Activated T-helper 1 cell treated with anti-CD3 and anti-CD28 coated beads, Interleukin-12 subunit alpha, Interleukin-12 subunit beta, Interleukin-2, Interleukin-4 antibody, amounts not matched to agents 30 ng/mL and 10 ng/mL and 1 ng/mL, durations not matched to agents 14 hours and 24 hours and 36 hours (primary cell): ENCODE results near the gene LINS1. TPM values are rescaled to one million over a fixed set of nuclear protein-coding genes. Genes with fewer than 3 reads are reported as not detected.
A peak's percentile ranks its signal among the peaks of the same experiment; 100 is the strongest.
"Not testable (repeated sequence)": the region's sequence is repeated elsewhere in the genome, so short reads cannot be mapped to it uniquely, and the experiment has no call there.

Experiments used
- DNase-seq: peaks from one replicate; pipeline ENCODE4 v3.0.0; 2021; ENCODE audit warnings: low spot score
- H3K27ac Mint-ChIP-seq: one replicate; pipeline ENCODE4 v1.8.0; 2021; ENCODE audit warnings: mild to moderate bottlenecking, mixed read lengths
- H3K27me3 Mint-ChIP-seq: one replicate; pipeline ENCODE4 v1.8.0; 2022; ENCODE audit warnings: mild to moderate bottlenecking, moderate library complexity, mixed read lengths; ENCODE audit not compliant: insufficient read depth
- H3K36me3 Mint-ChIP-seq: one replicate; pipeline ENCODE4 v1.8.0; 2021; ENCODE audit warnings: low read depth, mixed read lengths
- H3K4me1 Mint-ChIP-seq: one replicate; pipeline ENCODE4 v1.8.0; 2021; ENCODE audit warnings: low read depth, mixed read lengths
- H3K4me3 Mint-ChIP-seq: one replicate; pipeline ENCODE4 v1.8.0; 2021; ENCODE audit warnings: mild to moderate bottlenecking, moderate library complexity, mixed read lengths
- H3K9me3 Mint-ChIP-seq: one replicate; pipeline ENCODE4 v1.8.0; 2021; ENCODE audit warnings: mixed read lengths
- intact Hi-C: fragments of 100-400 bp; cut with micrococcal nuclease; formaldehyde crosslinking; loops from one replicate; pipeline ENCODE4 v1.15.1; 2024
- total RNA-seq: library from RNA; stranded (reverse); gene quantifications from 2 replicates; pipeline ENCODE4 v1.2.3, GENCODE V29; 2022

LINS1 gene
- total RNA-seq, 1 donor from 2014 or later, result 64.1 TPM

GRCh38 chr15:100597862-100598261, 4.1 kb downstream of the LINS1 start:
- H3K36me3 Mint-ChIP-seq, result peaks cover 26% of the 10 kb centered on the region
- intact Hi-C loops, result loop anchor here (1.0 to 5.0 kb wide), 5 partner anchors 10 to 1951 kb away; partner anchors contain the start of gene IGF1R
- peak overlapping the region; percentile 98 for H3K27ac Mint-ChIP-seq
- peaks cover 3% of the 10 kb centered on the region for H3K27me3 Mint-ChIP-seq
- H3K4me1 Mint-ChIP-seq, result peaks cover 58% of the 10 kb centered on the region
- H3K4me3 Mint-ChIP-seq, result peak overlapping the region; percentile 86
- DNase-seq, result no peak
- H3K9me3 Mint-ChIP-seq, result no peaks in the 10 kb centered on the region

GRCh38 chr15:100596792-100597191, 5.2 kb downstream of the LINS1 start:
- Mint-ChIP-seq H3K36me3 (peaks cover 33% of the 10 kb centered on the region), H3K4me3 (peak overlapping the region; percentile 86), H3K4me1 (peaks cover 69% of the 10 kb centered on the region), H3K27me3 (peaks cover 3% of the 10 kb centered on the region), H3K27ac (peak overlapping the region; percentile 97), H3K9me3 (peaks cover 6% of the 10 kb centered on the region)
- intact Hi-C loops, result loop anchor here (1.0 to 5.0 kb wide), 7 partner anchors 8 to 1949 kb away; partner anchors contain the start of gene IGF1R
- DNase-seq, result peak; percentile 92

- Mint-ChIP-seq H3K4me1 (peaks cover 74% of the 10 kb centered on the region), H3K4me3 (peak overlapping the region; percentile 86), H3K27me3 (peaks cover 3% of the 10 kb centered on the region), H3K27ac (peak overlapping the region; percentile 97), H3K9me3 (peaks cover 10% of the 10 kb centered on the region), H3K36me3 (peaks cover 37% of the 10 kb centered on the region)
- DNase-seq, result no peak
- intact Hi-C loops, result loop anchor here (1.0 to 5.0 kb wide), 5 partner anchors 15 to 1949 kb away; partner anchors contain the start of gene IGF1R
Observed at GRCh38 chr15:100595964-100596363, 6.0 kb downstream of the LINS1 start.

- peaks cover 45% of the 10 kb centered on the region for H3K36me3 Mint-ChIP-seq
- peaks cover 69% of the 10 kb centered on the region for H3K4me1 Mint-ChIP-seq
- peak overlapping the region; percentile 33 for H3K4me3 Mint-ChIP-seq
- peaks cover 3% of the 10 kb centered on the region for H3K27me3 Mint-ChIP-seq
- DNase-seq, result no peak
- peak overlapping the region; percentile 34 for H3K27ac Mint-ChIP-seq
- intact Hi-C loops, result no loop called here
- H3K9me3 Mint-ChIP-seq, result peaks cover 27% of the 10 kb centered on the region
Observed at GRCh38 chr15:100593431-100593830, 8.6 kb downstream of the LINS1 start.

- no peak for DNase-seq
- Mint-ChIP-seq H3K36me3 (peaks cover 47% of the 10 kb centered on the region), H3K27me3 (peaks cover 3% of the 10 kb centered on the region), H3K9me3 (peaks cover 32% of the 10 kb centered on the region), H3K4me1 (peaks cover 63% of the 10 kb centered on the region), H3K27ac (peak overlapping the region; percentile 89), H3K4me3 (peak overlapping the region; percentile 73)
- intact Hi-C loops, result no loop called here
Observed at GRCh38 chr15:100592898-100593297, 9.1 kb downstream of the LINS1 start.

GRCh38 chr15:100591835-100592234, 10.1 kb downstream of the LINS1 start:
- peaks cover 50% of the 10 kb centered on the region for H3K36me3 Mint-ChIP-seq
- peak overlapping the region; percentile 49 for H3K4me3 Mint-ChIP-seq
- H3K27ac Mint-ChIP-seq, result peak overlapping the region; percentile 85
- DNase-seq, result no peak
- peaks cover 1% of the 10 kb centered on the region for H3K27me3 Mint-ChIP-seq
- intact Hi-C loops, result no loop called here
- peaks cover 39% of the 10 kb centered on the region for H3K9me3 Mint-ChIP-seq
- H3K4me1 Mint-ChIP-seq, result peaks cover 54% of the 10 kb centered on the region

- Mint-ChIP-seq H3K27ac (peak overlapping the region; percentile 48), H3K9me3 (peaks cover 41% of the 10 kb centered on the region), H3K4me1 (peaks cover 50% of the 10 kb centered on the region), H3K36me3 (peaks cover 50% of the 10 kb centered on the region)
- H3K27me3 Mint-ChIP-seq, DNase-seq, intact Hi-C loops, H3K4me3 Mint-ChIP-seq: not testable (repeated sequence)
Observed at GRCh38 chr15:100591163-100591562, 10.8 kb downstream of the LINS1 start.

GRCh38 chr15:100588638-100589242, 13.2 kb downstream of the LINS1 start:
- Mint-ChIP-seq H3K9me3 (peaks cover 49% of the 10 kb centered on the region), H3K27ac (no peak overlapping the region), H3K36me3 (peaks cover 59% of the 10 kb centered on the region), H3K4me1 (peaks cover 49% of the 10 kb centered on the region), H3K4me3 (no peak overlapping the region), H3K27me3 (no peaks in the 10 kb centered on the region)
- DNase-seq, result no peak
- intact Hi-C loops, result loop anchor here (1.0 kb wide), 1 partner anchor 9 kb away; no protein-coding TSS in a partner anchor

- Mint-ChIP-seq H3K4me3 (no peak overlapping the region), H3K9me3 (peaks cover 24% of the 10 kb centered on the region), H3K27me3 (no peaks in the 10 kb centered on the region), H3K27ac (peak overlapping the region; percentile 35), H3K36me3 (peaks cover 82% of the 10 kb centered on the region), H3K4me1 (peaks cover 48% of the 10 kb centered on the region)
- DNase-seq, result no peak
- intact Hi-C loops, result loop anchor here (2.0 kb wide), 1 partner anchor 14 kb away; no protein-coding TSS in a partner anchor
Observed at GRCh38 chr15:100580414-100580813, 21.6 kb downstream of the LINS1 start.

GRCh38 chr15:100573526-100573925, 28.5 kb downstream of the LINS1 start:
- Mint-ChIP-seq H3K4me3 (no peak overlapping the region), H3K27me3 (no peaks in the 10 kb centered on the region), H3K27ac (peak overlapping the region; percentile 8), H3K9me3 (no peaks in the 10 kb centered on the region), H3K36me3 (peaks cover 69% of the 10 kb centered on the region), H3K4me1 (peaks cover 69% of the 10 kb centered on the region)
- no peak for DNase-seq
- intact Hi-C loops, result loop anchor here (1.0 to 2.0 kb wide), 3 partner anchors 23 to 645 kb away; no protein-coding TSS in a partner anchor

- Mint-ChIP-seq H3K4me1 (peaks cover 69% of the 10 kb centered on the region), H3K27ac (peak overlapping the region; percentile 81), H3K9me3 (no peaks in the 10 kb centered on the region), H3K36me3 (peaks cover 61% of the 10 kb centered on the region), H3K27me3 (no peaks in the 10 kb centered on the region), H3K4me3 (peak overlapping the region; percentile 74)
- DNase-seq, result no peak
- intact Hi-C loops, result loop anchor here (1.0 to 2.0 kb wide), 3 partner anchors 222 to 644 kb away; no protein-coding TSS in a partner anchor
Observed at GRCh38 chr15:100572362-100572983, 29.5 kb downstream of the LINS1 start.

- no peak for DNase-seq
Observed at GRCh38 chr15:100571592-100572167, 30.3 kb downstream of the LINS1 start.

More at GRCh38 chr15:100571592-100572167, 30.3 kb downstream of the LINS1 start:
- intact Hi-C loops, result loop anchor here (1.0 to 2.0 kb wide), 3 partner anchors 221 to 643 kb away; no protein-coding TSS in a partner anchor
- H3K9me3 Mint-ChIP-seq, result no peaks in the 10 kb centered on the region
- peaks cover 64% of the 10 kb centered on the region for H3K4me1 Mint-ChIP-seq
- peaks cover 54% of the 10 kb centered on the region for H3K36me3 Mint-ChIP-seq
- no peaks in the 10 kb centered on the region for H3K27me3 Mint-ChIP-seq
- H3K4me3 Mint-ChIP-seq, result peak overlapping the region; percentile 74
- H3K27ac Mint-ChIP-seq, result peak overlapping the region; percentile 81
